GM13976 (cell line): Measurements from ENCODE around the gene MFSD1.

Experiments used
- DNase-seq: peaks from one replicate; pipeline ENCODE4 v3.0.0; 2012; ENCODE audit warnings: low spot score
- in situ Hi-C: fragments of 300-500 bp; cut with MboI; formaldehyde crosslinking; loops from one replicate; pipeline ENCODE4 v1.12.0; 2022; ENCODE audit warnings: low sequenced_read_pairs, mixed read lengths, inconsistent platforms; ENCODE audit not compliant: unreplicated experiment
- TF ChIP-seq, protein P1 (sequence below): IDR thresholded peaks from 2 replicates; pipeline ENCODE4 v1.5.1; 2012; ENCODE audit warnings: borderline replicate concordance, mild to moderate bottlenecking; ENCODE audit not compliant: insufficient read depth; ENCODE audit errors: extremely low read depth, missing control alignments, control extremely low read depth

Gene MFSD1

DNA sequence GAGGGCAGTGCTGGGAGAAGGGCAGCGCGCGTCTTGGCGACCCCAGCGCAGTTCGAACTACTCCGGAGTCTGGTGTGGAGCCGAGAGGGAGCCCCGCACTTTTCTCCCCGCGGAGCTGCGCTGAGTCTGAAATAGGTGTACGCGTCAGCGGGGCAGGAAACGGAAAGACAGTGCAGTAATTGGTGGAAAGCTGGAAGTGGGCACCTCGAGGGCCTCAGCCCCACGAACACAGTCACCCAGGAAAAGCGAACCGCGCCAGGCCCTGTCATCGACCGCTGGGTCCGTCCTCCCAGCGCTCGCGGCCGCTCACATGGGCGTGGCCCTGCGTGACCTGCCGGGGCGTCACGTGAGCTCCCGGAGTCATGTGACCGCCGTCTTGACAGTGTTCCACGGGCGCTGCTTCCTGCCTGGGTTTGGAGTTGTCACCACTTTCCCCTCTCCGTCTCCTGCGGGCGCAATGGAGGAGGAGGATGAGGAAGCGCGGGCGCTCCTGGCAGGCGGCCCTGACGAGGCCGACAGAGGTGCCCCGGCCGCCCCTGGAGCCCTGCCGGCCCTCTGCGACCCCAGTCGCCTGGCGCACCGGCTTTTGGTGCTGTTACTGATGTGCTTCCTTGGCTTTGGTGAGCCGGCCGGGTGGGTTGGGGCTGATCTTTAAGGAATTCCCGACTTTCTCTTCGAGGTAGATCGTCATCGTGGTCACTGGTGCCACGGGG is at the start of gene MFSD1:
Gene MFSD1 (plus strand): TSS at position 359 of the 713 bp plus-strand sequence. CDS start 99 bp downstream, at position 458.
- in situ Hi-C loops = no loop called here

DNA sequence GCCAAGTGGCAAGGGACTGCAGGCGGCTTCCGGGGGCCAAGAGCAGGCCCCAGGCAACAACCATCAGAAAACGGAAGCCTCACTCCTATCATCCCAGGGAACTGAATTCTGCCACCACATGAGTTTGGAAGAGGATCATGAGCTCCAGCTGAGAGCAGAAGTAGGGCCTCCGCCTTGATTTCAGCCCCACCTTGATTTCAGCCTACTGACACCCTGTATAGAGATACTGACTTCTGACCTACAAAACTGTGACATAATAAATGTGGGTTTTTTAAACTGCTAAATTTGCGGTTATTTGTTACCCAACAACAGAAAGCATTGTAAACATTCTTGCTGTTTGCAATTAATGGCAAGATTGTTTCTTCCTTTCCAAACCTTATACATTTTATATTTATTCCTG is 48.0 kb upstream of the MFSD1 start:
- TF ChIP-seq, protein P1, sequence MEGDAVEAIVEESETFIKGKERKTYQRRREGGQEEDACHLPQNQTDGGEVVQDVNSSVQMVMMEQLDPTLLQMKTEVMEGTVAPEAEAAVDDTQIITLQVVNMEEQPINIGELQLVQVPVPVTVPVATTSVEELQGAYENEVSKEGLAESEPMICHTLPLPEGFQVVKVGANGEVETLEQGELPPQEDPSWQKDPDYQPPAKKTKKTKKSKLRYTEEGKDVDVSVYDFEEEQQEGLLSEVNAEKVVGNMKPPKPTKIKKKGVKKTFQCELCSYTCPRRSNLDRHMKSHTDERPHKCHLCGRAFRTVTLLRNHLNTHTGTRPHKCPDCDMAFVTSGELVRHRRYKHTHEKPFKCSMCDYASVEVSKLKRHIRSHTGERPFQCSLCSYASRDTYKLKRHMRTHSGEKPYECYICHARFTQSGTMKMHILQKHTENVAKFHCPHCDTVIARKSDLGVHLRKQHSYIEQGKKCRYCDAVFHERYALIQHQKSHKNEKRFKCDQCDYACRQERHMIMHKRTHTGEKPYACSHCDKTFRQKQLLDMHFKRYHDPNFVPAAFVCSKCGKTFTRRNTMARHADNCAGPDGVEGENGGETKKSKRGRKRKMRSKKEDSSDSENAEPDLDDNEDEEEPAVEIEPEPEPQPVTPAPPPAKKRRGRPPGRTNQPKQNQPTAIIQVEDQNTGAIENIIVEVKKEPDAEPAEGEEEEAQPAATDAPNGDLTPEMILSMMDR = no peak
- in situ Hi-C loops = no loop called here
- no peak for DNase-seq

More for the DNA sequence above, at the start of gene MFSD1:
- DNase-seq = peak; percentile 94
- TF ChIP-seq, protein P1 = no peak

DNA sequence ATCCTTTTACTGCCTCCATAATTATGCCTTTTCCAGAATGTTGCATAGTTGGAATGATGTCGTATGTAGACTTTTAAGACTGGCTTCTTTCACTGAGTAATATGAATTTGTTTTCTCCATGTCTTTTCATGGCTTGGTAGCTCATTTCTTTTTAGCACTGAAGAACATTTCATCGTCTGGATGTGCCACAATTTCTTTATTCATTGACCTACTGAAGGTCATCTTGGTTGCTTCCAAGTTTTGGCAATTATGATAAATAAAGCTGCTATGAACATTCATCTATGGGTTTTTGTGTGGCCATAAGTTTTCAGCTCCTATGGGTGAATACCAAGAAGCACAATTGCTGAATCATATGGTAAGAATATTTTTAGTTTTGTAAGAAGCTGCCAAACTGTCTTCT is 46.4 kb upstream of the MFSD1 start:
- in situ Hi-C loops = no loop called here
- DNase-seq = no peak
- TF ChIP-seq, protein P1 = no peak

GRCh38 chr3:158761350-158761749 is 40.5 kb upstream of the MFSD1 start:
- in situ Hi-C loops = no loop called here
- DNase-seq = no peak
- TF ChIP-seq, protein P1 = no peak

- in situ Hi-C loops = no loop called here
- DNase-seq = no peak
- TF ChIP-seq, protein P1 = no peak
Observed at GRCh38 chr3:158762701-158763100, 39.2 kb upstream of the MFSD1 start.

DNA sequence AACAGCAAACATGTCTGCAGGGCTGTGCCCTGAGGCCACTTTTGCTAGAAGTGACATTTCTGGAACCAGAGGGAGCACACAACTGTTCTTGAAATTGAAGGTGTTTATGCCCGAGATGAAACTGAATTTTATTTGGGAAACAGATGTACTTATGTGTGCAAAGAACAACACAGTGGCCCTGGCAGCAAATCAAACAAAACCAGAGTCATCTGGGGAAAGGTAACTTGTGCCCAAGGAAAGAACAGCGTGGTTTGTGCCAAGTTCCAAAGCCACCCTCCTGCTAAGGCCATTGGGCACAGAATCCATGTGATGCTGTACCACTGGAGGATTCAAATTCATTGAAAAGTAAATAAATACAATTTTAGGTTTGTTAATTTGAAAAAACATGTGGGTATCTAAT is 38.4 kb upstream of the MFSD1 start:
- TF ChIP-seq, protein P1 = no peak
- in situ Hi-C loops = no loop called here
- DNase-seq = no peak

DNA sequence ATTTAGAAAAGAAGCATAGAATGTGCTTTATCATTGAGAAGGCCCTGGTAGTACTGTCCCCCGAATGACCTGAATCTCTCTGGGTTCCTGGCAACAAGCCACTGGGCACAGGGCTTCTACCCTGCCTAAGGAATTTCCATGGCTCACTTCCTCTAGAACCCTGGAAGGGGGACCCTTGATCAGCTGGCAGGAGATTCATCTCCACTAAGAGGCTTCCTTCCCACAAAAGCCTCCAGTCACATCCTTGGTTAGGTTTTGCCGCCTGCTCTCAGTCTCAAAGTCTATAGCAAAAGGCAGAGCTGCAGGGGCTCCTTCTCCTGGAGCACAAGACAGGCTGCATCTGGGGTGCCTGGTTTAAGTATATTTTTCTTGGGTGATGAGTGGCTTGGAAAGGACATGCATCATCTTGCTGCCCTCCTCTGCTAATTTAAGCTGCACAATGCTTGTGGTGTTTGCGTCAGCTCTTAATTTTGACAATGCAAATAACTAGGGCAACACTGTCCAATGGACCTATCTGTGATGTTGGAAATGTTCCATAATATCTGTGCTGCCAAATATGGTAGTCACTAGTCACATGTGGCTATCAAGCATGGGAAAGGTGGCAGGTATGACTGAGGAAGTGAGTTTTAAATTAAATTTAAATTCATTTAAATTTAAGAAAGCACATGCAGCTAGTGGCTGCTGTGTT is 36.2 kb upstream of the MFSD1 start:
- in situ Hi-C loops = no loop called here
- TF ChIP-seq, protein P1 = no peak
- no peak for DNase-seq
